Immature natural killer cell (primary cell): ENCODE results near the gene UNC13B. TPM values are rescaled to one million over a fixed set of nuclear protein-coding genes. Genes with fewer than 3 reads are reported as not detected.

Source experiments
- DNase-seq, 3 donors: peaks; one replicate each; pipeline ENCODE4 v3.0.0; 2022; ENCODE audit warnings: mixed read lengths in 1 of 3
- H3K27ac Mint-ChIP-seq, 6 donors: one replicate each; pipeline ENCODE4 v1.8.0; 2020; ENCODE audit warnings: mixed read lengths in 6 of 6, mild to moderate bottlenecking in 5 of 6, inconsistent platforms in 4 of 6, moderate library complexity in 3 of 6
- H3K27me3 Mint-ChIP-seq, 3 donors: one replicate each; pipeline ENCODE4 v1.8.0; 2020 to 2021; ENCODE audit warnings: low read depth in 3 of 3, mild to moderate bottlenecking in 3 of 3, mixed read lengths in 3 of 3, moderate library complexity in 3 of 3, inconsistent platforms in 1 of 3
- H3K36me3 Mint-ChIP-seq, 3 donors: one replicate each; pipeline ENCODE4 v1.8.0; 2020; ENCODE audit warnings: mixed read lengths in 3 of 3, inconsistent platforms in 2 of 3, mild to moderate bottlenecking in 2 of 3
- H3K4me1 Mint-ChIP-seq, 2 donors: one replicate each; pipeline ENCODE4 v1.8.0; 2020; ENCODE audit warnings: inconsistent platforms in 2 of 2, mild to moderate bottlenecking in 2 of 2, mixed read lengths in 2 of 2, moderate library complexity in 1 of 2
- H3K4me3 Mint-ChIP-seq, 5 donors: one replicate each; pipeline ENCODE4 v1.8.0; 2020; ENCODE audit warnings: mild to moderate bottlenecking in 5 of 5, mixed read lengths in 5 of 5, inconsistent platforms in 3 of 5, moderate library complexity in 3 of 5
- H3K9me3 Mint-ChIP-seq, 6 donors: one replicate each; pipeline ENCODE4 v1.8.0; 2020; ENCODE audit warnings: mild to moderate bottlenecking in 6 of 6, mixed read lengths in 6 of 6, inconsistent platforms in 4 of 6, moderate library complexity in 3 of 6
- polyA plus RNA-seq, 3 donors: library from polyadenylated mRNA; unstranded; fragments of 300-500 nt; fragmentation: Illumina TruSeq; gene quantifications; one replicate each; pipeline ENCODE4 v1.2.3, GENCODE V29; 2021

The UNC13B gene
- polyA plus RNA-seq, 3 donors from 2014 or later = 0.07 TPM; not detected in 2

DNA sequence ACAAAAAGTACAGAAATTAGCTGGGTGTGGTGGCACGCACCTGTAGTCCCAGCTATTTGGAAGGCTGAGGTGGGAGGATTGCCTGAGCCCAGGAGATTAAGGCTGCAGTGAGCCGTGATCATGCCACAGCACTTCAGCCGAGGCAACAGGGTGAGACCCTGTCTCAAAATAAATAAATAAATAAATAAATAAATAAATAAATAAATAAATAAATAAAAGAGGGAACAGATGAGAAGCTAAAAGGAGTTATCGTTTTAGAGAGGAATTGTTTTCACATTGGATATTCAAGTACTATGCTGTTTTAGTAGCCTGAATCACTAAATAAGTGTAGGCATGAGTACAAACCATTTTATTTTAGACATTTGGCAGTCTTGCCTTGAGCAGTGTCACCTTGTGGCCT, 151.7 kb downstream of the UNC13B start:
- Mint-ChIP-seq H3K9me3 (no peaks in the 10 kb centered on the region), H3K4me3 (no peak overlapping the region), H3K27ac (no peak overlapping the region), H3K27me3 (peaks cover 2 to 3% (median 2%) of the 10 kb centered on the region in 3 donors), H3K4me1 (no peaks in the 10 kb centered on the region), H3K36me3 (no peaks in the 10 kb centered on the region)
- DNase-seq = no peak

DNA sequence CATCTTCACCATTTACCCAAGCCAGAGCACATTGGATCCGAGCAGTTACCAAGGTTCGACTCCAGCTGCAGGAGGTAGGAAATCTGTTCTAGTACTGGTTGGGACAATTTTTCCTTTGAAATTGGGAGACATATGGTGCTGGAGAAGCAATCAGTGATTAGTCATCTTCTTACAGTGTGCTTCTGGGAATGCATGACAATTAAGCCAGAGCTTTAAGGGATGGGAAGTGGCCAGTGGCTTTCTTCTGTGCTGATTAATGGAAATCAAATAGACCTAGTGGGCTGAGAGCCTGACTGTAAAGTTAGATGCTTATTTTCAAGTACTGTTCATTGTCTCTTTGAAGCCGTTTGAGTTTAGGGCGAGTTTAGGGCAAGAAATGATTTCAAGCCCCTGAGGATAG, 152.1 kb downstream of the UNC13B start:
- DNase-seq = no peak
- peaks cover 2 to 3% (median 2%) of the 10 kb centered on the region in 3 donors for H3K27me3 Mint-ChIP-seq
- no peaks in the 10 kb centered on the region for H3K9me3 Mint-ChIP-seq
- H3K4me3 Mint-ChIP-seq = no peak overlapping the region
- no peaks in the 10 kb centered on the region for H3K4me1 Mint-ChIP-seq
- no peaks in the 10 kb centered on the region for H3K36me3 Mint-ChIP-seq
- no peak overlapping the region for H3K27ac Mint-ChIP-seq

DNA sequence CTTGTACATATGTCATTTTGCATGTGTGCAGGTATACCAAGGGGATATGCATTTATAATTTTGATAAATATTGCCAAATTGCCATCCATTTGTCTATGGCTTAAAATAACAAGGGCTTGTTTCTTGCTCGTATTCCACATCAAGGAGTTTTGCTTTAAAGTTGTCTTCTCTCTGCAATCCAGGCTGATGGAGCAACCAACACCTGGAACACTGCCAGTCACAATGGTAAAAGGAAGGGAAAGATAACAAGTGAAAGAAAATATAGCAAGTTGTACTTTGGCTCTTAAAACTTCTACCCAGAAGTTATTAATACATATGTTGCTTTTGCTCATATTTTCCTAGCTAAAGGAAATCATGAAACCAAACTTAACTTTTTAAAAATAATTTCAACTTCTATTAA, 156.9 kb downstream of the UNC13B start:
- Mint-ChIP-seq H3K4me3 (no peak overlapping the region), H3K27me3 (peaks cover 2 to 4% (median 3%) of the 10 kb centered on the region in 3 donors), H3K4me1 (no peaks in the 10 kb centered on the region), H3K9me3 (peaks cover 0 to 3% (median 0%) of the 10 kb centered on the region in 6 donors), H3K27ac (no peak overlapping the region), H3K36me3 (no peaks in the 10 kb centered on the region)
- no peak for DNase-seq

DNA sequence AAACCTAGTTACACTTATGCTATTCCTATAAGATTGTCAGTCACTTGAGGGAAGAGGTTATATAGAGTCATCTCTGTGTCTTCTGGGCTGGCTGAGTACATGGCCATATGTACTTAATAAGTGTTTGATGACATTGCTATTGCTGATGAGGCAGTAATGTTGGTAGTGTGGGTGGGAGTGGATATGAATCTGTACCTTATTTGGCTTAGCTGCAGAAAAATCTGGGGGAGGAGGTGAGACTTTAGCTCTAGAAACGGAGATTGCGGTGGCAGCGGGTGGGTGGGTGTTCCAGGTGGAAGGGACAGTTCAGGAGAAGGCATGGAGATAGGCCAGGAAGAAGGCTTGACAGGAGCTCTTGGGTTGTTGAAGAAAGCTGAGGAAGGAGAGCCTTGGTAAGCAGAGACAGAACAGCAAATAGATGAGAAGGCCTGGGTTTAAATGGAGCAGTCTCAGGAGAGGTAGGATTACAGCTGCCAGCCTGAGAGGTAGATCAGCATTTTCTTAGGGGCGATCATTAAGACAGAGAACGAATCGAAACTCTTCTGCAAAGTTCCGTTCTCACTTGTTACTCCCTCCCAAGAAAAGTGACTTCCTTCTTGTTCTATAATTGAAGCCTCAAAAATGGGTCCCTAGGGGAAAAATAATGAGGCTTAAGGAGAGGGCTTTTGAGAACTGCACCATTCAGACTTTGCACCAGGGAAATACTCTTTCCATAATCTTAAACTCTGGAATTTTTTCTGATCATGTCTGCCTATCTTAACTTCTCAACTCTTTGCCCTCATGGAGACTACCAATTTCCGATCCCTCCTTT, 160.5 kb downstream of the UNC13B start:
- Mint-ChIP-seq H3K4me1 (no peaks in the 10 kb centered on the region), H3K4me3 (no peak overlapping the region), H3K27me3 (peaks cover 3 to 6% (median 4%) of the 10 kb centered on the region in 3 donors), H3K36me3 (no peaks in the 10 kb centered on the region), H3K27ac (no peak overlapping the region), H3K9me3 (peaks cover 0 to 3% (median 0%) of the 10 kb centered on the region in 6 donors)
- no peak for DNase-seq

DNA sequence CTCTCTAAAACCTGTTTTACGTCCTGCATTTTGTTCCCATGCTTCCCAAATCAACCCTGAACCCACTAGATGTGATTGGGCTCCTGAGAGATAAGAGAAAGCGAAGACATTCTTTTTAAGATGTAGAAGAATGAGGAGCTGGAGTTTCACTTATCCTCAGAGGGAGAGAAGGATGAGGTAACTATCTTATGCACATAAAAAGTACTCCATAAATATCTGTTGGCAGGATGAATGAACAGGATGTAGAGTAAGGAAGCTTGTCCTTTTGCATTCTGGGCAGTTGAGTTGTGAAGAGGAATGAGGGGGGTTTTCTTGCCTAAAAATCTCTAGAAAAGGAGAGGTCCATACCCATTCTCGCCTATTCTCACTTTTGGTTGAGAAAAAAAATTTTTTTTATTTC, 163.2 kb downstream of the UNC13B start:
- DNase-seq = no peak
- H3K4me3 Mint-ChIP-seq = no peak overlapping the region
- H3K27me3 Mint-ChIP-seq = peaks cover 3 to 6% (median 4%) of the 10 kb centered on the region in 3 donors
- H3K27ac Mint-ChIP-seq = no peak overlapping the region
- no peaks in the 10 kb centered on the region for H3K4me1 Mint-ChIP-seq
- H3K9me3 Mint-ChIP-seq = peaks cover 0 to 3% (median 0%) of the 10 kb centered on the region in 6 donors
- no peaks in the 10 kb centered on the region for H3K36me3 Mint-ChIP-seq

DNA sequence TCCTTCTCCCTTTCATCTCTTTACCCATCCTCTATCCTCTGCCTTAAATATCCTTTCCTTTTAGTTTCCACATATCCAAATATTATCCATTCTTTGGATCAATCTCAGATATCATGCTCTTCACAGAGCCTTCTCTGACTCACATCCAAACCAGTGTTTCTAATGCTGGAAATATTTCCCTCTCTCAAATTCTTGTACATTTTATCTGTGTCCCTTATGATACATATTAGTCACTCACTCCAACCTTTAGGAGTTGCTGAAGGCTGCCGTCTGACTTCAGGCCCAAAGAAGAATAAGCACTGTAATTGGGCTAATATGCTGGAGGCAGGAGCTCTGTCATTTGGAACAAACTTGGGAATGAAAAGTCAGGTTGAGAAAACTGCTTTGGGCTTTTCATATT, 171.7 kb downstream of the UNC13B start:
- no peak for DNase-seq
- H3K27me3 Mint-ChIP-seq = peaks cover under 1 to 6% (median 5%) of the 10 kb centered on the region in 3 donors
- H3K9me3 Mint-ChIP-seq = peaks cover 0 to 1% (median 0%) of the 10 kb centered on the region in 6 donors
- no peaks in the 10 kb centered on the region for H3K4me1 Mint-ChIP-seq
- H3K4me3 Mint-ChIP-seq = no peak overlapping the region
- no peak overlapping the region for H3K27ac Mint-ChIP-seq
- no peaks in the 10 kb centered on the region for H3K36me3 Mint-ChIP-seq

DNA sequence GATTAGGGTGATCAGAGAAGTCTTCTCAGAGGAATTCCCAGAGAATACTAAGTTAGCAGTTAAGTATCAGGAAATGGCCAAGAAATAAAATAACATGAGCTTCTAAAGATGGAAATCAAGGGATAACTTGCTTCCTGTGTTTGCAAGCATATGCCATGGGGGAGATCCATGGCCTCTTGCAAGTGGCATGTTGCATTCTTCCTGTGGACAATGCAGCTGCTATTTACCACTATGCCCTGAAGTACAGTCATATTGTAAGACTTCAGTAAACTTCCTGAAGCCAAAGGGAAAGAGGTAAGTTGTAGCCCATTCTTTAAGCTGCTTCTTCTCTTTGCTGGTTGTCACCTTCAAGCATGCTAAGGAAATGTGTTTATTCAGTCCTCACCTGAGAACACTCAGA, 173.4 kb downstream of the UNC13B start:
- Mint-ChIP-seq H3K4me3 (no peak overlapping the region), H3K27ac (no peak overlapping the region), H3K27me3 (peaks cover 2 to 6% (median 5%) of the 10 kb centered on the region in 3 donors), H3K9me3 (peaks cover 0 to 1% (median 0%) of the 10 kb centered on the region in 6 donors), H3K36me3 (no peaks in the 10 kb centered on the region), H3K4me1 (no peaks in the 10 kb centered on the region)
- no peak for DNase-seq

DNA sequence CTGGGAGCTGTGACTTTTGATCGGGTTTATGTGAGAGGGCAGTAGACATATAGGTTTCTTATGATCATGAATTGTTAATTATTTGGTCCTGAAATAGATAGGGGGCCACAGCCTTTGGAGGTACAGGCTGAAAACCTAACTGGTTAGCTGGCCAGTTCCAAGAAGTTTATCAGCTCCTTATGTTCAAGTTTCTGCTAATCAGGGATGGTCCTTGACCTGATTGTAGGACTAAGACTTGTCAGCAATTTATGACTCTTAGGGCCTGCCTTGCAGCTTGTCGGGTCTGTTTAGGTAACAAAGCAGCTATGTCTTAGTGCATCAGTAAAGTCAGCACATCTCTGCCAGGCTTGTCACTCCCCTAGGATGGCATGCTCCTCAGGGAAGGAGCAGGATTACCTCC, 176.3 kb downstream of the UNC13B start:
- no peaks in the 10 kb centered on the region for H3K9me3 Mint-ChIP-seq
- H3K27ac Mint-ChIP-seq = no peak overlapping the region
- no peak for DNase-seq
- H3K36me3 Mint-ChIP-seq = no peaks in the 10 kb centered on the region
- H3K4me1 Mint-ChIP-seq = no peaks in the 10 kb centered on the region
- H3K4me3 Mint-ChIP-seq = no peak overlapping the region
- H3K27me3 Mint-ChIP-seq = peaks cover 2 to 6% (median 3%) of the 10 kb centered on the region in 3 donors

DNA sequence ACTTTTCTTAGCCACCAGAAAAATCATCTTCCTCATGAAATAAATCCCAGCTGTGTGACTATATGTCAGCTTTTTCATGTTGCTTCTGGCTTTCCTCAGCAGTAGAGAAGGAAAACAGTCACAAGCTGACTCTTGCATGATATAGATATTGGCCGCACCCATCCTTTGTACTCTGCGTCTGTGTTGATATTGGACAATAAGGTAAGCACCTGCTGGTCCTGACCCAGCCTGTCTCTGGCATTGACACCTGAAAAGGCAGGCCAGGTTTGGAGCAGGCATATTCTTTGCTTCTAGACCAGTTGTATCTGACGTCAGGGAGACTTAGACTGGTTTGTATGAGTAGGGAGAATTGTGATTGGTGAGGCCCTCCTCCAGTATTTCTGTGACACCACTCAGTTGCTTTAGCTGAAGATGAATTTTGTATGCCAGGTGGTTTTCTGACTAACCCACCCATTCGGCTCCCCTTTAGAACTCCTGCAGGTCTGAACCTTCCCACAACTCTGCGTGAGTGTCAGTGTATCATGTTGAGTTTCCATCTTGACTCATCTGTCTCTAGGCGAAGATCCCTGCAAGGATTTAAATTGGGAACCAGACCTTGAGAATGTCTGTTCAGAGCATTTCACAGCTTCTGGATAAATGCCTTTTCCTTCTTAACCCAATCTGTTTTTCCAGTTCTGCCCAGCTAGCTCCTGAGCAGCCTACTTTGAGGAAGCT, 176.9 kb downstream of the UNC13B start:
- Mint-ChIP-seq H3K4me3 (no peak overlapping the region), H3K4me1 (no peaks in the 10 kb centered on the region), H3K27ac (no peak overlapping the region), H3K9me3 (no peaks in the 10 kb centered on the region), H3K27me3 (peaks cover 2 to 6% (median 6%) of the 10 kb centered on the region in 3 donors), H3K36me3 (no peaks in the 10 kb centered on the region)
- no peak for DNase-seq

DNA sequence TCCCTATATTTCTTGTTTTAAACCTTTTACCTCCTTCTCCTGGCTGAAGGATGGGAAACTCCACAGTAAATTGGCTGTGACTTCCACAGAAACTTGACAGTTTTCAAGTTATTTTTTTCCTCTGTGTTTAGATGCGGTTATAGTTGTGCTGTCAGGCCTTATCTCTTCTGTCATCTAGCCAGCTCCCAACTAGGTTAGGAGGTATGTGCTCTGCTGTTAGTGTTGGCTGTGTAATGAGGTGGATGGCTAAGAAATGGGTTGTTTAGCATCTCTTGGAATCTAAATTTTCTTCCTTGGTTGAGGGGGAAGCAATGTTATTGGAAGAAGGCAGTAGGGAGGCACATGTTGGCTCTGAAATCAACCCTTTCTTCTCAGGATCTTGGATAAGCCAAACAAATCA, 178.2 kb downstream of the UNC13B start:
- no peak for DNase-seq
- Mint-ChIP-seq H3K36me3 (no peaks in the 10 kb centered on the region), H3K4me1 (no peaks in the 10 kb centered on the region), H3K27ac (no peak overlapping the region), H3K4me3 (no peak overlapping the region), H3K9me3 (no peaks in the 10 kb centered on the region), H3K27me3 (peaks cover 0 to 6% (median 6%) of the 10 kb centered on the region in 3 donors)

DNA sequence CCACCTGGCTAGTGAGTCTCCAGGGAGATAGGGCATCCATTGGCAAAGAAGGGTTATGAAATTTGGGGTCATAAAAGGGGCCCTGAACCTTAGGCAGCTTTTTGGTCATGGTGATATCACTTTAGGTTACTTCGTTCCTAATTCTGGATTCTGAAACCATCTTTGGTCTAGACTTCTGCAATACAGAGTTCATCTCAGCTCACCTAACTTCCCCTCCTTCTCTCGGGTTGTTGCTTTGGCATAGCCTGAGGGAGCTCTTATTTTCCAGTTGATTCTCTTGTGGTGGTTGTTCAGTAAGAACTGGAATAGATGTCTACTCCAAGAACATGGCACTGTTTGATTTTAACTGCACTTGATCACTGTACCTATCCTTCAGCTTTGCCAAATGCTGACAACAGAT, 179.2 kb downstream of the UNC13B start:
- Mint-ChIP-seq H3K36me3 (no peaks in the 10 kb centered on the region), H3K4me3 (no peak overlapping the region), H3K27ac (no peak overlapping the region), H3K9me3 (no peaks in the 10 kb centered on the region), H3K27me3 (peaks cover 0 to 6% (median 6%) of the 10 kb centered on the region in 3 donors), H3K4me1 (no peaks in the 10 kb centered on the region)
- DNase-seq = no peak

DNA sequence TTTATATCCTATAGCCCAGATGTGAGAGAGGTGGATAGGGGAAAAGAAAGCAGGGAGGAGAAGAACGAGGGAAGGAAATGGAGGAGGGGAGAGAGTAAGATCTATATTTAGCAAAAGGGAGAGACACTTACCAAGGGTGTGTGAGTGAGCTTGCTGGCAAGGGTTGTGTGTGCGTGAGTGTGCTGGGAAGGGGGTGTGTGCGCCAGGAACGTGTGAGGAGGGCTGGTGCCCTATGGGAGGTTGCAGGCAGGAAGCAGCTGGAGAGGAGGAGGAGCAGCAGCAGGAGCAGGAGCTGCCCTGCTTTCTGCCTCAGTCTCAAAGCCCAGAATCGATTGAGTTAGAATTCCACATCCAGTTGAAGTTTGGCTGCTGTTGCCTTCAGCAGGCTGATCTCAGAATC, 179.8 kb downstream of the UNC13B start:
- no peaks in the 10 kb centered on the region for H3K4me1 Mint-ChIP-seq
- DNase-seq = no peak
- H3K9me3 Mint-ChIP-seq = no peaks in the 10 kb centered on the region
- peaks cover 0 to 6% (median 6%) of the 10 kb centered on the region in 3 donors for H3K27me3 Mint-ChIP-seq
- H3K4me3 Mint-ChIP-seq = no peak overlapping the region
- H3K27ac Mint-ChIP-seq = no peak overlapping the region
- no peaks in the 10 kb centered on the region for H3K36me3 Mint-ChIP-seq

DNA sequence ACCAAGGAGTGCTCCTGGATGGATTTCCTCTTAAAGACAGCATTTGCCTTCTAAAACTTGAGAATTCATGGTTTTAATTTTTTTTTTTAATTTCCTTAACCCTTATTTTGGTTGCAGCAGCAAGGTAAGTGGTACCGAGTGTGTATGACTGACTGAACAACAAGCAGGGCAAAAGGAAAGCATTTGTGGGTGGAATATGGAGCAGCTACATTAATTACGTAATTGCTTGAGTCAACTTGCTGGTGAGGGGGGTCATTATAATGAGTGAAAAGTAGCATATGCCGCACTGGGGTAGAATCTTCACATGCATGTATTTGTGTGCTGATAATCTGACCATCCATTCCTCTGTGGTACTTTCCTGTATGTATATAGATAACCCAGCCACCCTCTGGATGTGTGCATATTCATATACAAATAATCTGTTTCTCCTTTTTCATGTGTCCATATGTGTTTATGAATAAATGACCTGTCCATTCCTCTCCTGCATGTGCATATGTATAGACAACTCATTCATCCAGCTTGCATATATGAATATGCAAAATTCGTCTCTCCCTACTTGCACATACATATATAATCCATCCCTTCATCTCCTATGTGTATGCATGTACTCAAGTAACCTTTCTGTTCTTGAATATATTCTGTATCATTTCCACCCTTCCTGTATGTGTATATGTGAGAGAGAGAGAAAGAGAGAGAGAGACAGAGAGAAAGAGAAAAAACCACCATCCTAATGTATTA, 180.6 kb downstream of the UNC13B start:
- no peak for DNase-seq
- Mint-ChIP-seq H3K27ac (no peak overlapping the region), H3K36me3 (no peaks in the 10 kb centered on the region), H3K27me3 (peaks cover 0 to 6% (median 6%) of the 10 kb centered on the region in 3 donors), H3K9me3 (no peaks in the 10 kb centered on the region), H3K4me1 (no peaks in the 10 kb centered on the region), H3K4me3 (no peak overlapping the region)

DNA sequence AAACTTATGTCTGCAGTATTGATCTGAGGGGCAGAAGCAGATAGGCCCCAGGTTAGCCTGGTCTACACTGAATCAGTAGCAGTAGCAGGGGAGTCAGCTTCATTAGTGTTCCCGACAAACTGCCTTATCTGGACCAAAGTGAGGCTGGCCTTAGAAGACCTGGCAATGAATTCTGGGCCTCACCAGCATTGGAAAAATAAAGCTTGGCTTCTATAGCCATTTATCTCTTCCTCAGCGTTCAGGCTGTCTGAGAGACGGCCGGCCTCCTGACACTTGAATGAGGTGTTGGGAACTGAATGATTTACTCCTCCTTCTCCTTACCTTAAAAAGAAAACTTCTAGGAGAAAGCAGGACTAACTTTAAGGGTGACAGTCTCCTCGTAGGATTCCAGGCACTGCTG, 186.3 kb downstream of the UNC13B start:
- Mint-ChIP-seq H3K27me3 (peaks cover 0 to 4% (median 0%) of the 10 kb centered on the region in 3 donors), H3K9me3 (no peaks in the 10 kb centered on the region), H3K4me3 (no peak overlapping the region), H3K4me1 (no peaks in the 10 kb centered on the region), H3K36me3 (no peaks in the 10 kb centered on the region), H3K27ac (no peak overlapping the region)
- DNase-seq = no peak
